HG03108 (cell line): ENCODE results near the gene PPFIBP1.
"Not testable (repeated sequence)": the region's sequence is repeated elsewhere in the genome, so short reads cannot be mapped to it uniquely, and the experiment has no call there.

ENCODE experiments used
- ATAC-seq: cut with Tn5 transposase; IDR thresholded peaks from one replicate; pipeline ENCODE4 v1.9.1; 2021; ENCODE audit warnings: moderate library complexity; ENCODE audit not compliant: unreplicated experiment

PPFIBP1 gene

GRCh38 chr12:27561535-27562350, 37.7 kb downstream of the PPFIBP1 start:
- ATAC-seq = no peak

DNA sequence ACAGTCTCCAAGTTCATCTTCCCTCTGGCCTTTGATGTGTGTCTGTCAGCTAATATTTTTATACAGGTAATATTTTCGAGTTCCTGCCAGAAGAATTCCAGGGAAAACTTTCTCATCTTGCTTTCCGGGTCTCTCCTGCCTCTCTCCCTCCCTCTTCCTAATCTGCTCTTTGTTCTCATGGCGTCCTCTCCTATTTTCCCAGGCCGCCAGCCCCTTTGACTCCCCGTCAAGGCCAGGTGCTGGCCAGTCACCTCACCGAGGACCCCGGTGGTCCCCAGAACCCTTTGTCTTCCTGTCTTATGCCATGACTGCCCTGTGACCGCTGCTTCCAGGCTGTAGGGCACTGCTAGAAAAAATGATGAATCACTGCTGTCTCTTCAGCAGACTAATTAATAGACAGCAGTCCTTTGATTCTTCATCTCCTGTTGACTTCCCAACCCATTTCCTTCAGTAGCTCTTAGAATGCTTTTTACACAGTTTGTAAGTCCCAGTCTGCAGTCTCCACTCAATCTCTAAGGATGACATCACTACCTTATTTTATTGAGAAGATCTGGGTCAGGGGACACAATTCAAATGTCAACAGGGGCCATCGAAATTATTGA, 40.7 kb downstream of the PPFIBP1 start:
- ATAC-seq = no peak

GRCh38 chr12:27566159-27566558, 42.2 kb downstream of the PPFIBP1 start:
- ATAC-seq = no peak

DNA sequence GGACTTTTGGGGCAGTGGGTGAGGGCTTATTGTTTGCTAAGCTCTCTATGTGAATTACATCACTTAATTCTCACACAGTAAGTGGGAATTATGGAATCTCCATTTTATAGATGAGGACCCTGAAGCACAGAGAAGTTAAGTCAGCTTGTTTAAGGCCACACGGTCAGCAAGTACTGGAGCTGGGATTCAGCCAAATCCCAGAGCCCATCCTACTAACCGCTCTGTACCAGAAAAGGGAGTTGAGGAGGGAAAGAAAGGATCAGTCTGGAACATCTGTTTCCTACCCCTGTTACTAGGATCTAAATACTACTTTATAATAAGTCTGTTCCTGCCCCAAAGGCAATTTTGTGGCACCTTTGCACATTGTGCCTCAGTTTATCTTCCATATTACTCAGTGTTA, 42.6 kb downstream of the PPFIBP1 start:
- no peak for ATAC-seq

GRCh38 chr12:27571463-27571862, 47.5 kb downstream of the PPFIBP1 start:
- ATAC-seq = no peak

- no peak for ATAC-seq
Observed at GRCh38 chr12:27572486-27573255, 48.7 kb downstream of the PPFIBP1 start.

DNA sequence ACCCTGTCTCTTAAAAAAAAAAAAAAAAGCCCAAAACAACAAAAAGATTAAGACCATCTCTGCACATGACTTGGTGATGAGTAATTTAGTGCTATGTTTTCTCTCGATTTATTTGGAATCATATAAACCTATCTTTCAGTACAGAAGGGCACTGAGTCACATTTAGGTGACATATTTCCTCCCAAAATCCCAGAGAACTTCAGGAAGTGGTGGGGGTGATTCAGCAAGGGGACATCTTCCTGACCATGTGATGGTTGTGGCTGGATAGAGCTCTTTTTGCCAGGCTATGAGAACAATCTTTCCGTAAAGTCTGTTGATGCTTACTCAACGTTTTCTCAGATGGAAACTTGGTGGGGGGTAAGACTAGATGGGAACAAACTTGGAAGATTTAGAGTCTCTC, 50.0 kb downstream of the PPFIBP1 start:
- ATAC-seq = no peak

- no peak for ATAC-seq
Observed at GRCh38 chr12:27575090-27575761, 51.2 kb downstream of the PPFIBP1 start.

- no peak for ATAC-seq
Observed at GRCh38 chr12:27575762-27576118, 51.7 kb downstream of the PPFIBP1 start.

DNA sequence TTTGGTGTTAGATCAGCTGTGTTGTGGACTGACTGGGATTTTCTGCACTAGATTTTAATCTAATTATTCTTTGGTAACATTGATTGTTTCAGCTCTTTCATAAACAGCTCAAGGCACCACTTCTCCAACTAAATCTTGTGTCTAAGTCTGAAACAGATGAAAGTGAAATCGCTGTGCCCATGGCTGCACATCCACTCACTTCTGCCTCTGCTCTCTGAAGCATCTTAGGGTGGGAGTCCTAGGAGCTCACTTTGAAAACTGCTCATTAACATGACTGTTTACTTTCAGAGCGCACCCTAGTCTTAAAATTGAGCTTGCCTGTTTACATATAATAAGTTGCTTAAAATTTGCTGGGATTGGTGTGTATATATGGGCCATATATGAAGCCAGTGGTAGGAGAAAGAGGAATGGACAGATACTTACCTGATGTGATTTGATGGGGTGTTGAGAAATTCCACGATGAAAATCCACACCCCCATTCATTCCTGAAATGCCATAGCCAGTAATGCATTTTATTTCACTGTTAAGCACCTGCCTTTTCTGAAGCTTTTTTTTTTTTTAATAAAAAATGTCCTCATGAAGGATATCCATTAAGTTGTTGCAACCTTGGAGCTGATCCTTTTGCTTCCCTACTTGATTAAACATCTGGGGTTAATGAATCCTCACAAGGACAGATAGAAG, 52.8 kb downstream of the PPFIBP1 start:
- ATAC-seq = no peak

- no peak for ATAC-seq
Observed at GRCh38 chr12:27577688-27578087, 53.7 kb downstream of the PPFIBP1 start.

- ATAC-seq = no peak
Observed at GRCh38 chr12:27578689-27579372, 54.8 kb downstream of the PPFIBP1 start.

DNA sequence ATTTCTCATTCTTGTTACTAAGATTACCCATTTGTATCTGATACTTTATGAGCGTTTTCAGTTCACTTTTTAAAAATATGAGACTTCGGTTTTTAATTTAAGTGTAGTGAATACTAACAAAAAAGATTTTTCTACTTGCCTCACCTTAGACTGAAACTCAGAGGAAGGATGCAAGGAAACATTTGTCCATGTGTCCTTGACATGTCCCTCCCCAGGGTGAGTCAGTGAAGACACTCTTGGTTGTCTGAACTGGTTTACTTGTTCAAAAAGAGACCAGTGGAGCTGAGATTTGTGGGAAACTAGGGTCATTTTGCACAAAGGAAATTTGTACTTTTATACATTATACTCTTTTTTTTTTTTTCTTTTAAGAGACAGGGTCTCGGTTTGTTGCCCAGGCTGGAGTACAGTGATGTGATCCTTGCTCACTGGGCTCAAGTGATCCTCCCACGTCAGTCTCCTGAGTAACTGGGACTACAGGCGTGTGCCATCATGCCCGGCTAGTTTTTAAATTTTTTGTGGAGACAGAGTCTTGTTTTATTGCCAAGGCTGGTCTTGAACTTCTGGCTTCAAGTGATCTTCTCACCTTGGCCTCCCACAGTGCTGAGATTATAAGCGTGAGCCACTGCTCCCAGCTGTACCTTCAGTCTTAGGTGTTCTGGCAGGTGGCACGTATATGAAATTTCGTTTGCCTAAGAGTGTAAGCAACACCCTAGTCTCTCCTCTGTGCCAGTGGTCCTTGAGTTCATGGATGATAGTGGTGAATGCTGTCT, 56.7 kb downstream of the PPFIBP1 start:
- ATAC-seq = no peak

GRCh38 chr12:27581331-27581671, 57.3 kb downstream of the PPFIBP1 start:
- not testable (repeated sequence) for ATAC-seq

DNA sequence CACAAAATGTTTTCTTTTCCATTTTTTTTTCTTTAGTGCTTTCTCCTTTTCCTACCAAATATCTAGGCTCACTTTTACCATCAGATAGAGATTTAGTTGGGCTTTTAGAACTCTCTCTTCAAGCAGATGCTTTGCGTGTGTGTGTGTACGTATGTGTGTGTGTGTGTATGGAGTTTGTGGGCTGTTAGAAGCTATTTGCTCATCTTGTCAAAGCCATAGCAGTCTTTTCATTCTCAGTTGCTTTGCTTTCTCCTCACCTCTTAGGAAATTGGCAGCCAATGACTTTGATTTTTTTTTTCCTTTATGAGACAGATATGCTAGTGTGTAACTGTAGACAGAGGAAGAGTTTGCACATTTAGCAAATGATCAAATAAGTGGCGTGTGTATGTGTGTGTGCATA, 57.8 kb downstream of the PPFIBP1 start:
- not testable (repeated sequence) for ATAC-seq

DNA sequence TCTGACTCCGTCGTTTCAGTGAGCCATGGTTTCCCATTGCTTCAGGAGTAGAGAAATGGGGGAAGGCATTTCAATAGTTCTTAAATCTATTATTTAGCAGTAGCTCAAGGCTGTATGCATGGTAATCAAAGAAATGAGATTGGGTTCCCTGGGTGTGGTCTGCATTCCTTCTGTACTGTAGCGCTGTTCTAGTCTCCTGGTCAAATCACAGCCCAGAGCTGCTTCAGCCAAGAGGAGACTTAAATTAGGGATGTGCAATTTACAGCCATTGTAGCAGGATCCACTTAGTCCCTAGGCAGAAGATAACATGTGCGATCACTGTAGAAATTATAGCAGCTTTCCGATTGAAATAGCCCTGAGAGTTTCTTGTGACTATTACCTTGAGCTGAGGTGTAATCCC, 58.4 kb downstream of the PPFIBP1 start:
- not testable (repeated sequence) for ATAC-seq

DNA sequence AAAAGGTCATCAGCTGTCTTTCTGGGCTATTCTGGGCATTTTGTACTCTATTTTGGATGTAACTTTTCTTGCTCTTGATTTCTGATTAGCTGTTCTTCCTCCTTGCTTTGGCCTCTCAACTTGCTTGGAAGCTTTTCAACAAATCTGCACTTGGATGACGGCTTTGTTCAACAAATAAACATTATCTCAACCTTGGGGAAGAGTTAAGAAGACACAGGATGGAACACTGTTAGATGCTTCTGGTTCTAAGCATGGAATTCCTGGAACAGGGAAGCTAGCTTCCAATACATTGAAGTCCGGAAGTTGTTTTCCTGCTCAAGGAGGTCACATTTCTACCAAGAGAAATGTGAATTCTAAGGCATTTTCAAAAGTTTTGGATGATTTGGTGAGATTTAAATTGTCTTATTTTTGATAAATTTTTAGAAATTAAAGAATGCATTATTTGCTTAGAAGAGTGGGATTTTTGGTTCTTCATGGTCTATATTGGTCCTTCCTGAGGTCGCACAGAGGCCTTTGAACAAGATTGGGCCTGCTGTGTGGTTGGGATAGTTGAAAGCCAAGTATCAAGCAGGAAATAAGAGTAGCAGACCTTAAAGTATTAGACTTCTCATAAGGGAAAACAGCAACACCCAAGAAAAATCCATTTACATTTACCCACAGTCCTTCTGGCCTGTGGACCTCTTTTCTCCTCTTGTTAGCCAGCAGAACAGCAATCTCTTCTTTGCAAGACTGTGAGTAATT, 59.2 kb downstream of the PPFIBP1 start:
- no peak for ATAC-seq

- no peak for ATAC-seq
Observed at GRCh38 chr12:27583981-27584380, 60.0 kb downstream of the PPFIBP1 start.

- no peak for ATAC-seq
Observed at GRCh38 chr12:27585739-27586265, 61.8 kb downstream of the PPFIBP1 start.
